GM19463 (cell line): ENCODE measurements around the gene CD81.
"Not testable (repeated sequence)": the region's sequence is repeated elsewhere in the genome, so short reads cannot be mapped to it uniquely, and the experiment has no call there.

ENCODE experiments used
- ATAC-seq: cut with Tn5 transposase; IDR thresholded peaks from one replicate; pipeline ENCODE4 v1.9.1; 2021; ENCODE audit warnings: mild to moderate bottlenecking, moderate library complexity; ENCODE audit not compliant: unreplicated experiment

The CD81 gene, protein sequence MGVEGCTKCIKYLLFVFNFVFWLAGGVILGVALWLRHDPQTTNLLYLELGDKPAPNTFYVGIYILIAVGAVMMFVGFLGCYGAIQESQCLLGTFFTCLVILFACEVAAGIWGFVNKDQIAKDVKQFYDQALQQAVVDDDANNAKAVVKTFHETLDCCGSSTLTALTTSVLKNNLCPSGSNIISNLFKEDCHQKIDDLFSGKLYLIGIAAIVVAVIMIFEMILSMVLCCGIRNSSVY

DNA sequence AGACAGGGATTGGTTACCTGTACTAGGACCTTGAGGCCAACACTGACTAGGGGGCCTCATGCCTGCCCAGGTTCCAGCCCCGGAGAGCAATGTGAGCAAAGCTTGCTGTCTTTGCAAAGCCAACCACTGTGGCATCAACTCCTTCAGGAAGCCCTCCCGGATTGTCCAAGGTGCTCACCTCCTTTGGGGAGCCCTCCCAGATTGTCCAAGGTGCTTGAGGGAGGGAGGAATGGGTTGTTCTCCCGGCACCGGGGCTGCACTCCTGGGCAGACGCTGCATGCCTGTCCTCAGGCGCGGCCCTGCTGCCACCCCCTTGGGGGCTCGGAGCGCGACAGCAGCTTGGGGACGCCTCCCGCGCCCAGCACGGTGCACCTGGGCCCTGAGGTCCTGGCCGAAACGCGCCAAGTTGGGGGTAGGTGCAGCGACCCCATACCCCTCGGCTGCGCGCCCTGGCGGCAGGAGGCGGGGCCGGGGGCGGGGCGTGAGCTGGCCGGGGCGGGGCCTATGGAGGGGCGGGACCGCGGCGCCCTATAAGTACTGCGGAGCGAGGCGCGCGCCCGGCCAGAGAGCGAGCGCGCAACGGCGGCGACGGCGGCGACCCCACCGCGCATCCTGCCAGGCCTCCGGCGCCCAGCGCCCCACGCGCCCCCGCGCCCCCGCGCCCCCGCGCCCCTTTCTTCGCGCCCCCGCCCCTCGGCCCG, at the start of gene CD81:
TSS of gene CD81 (plus strand) at position 560 of the 701 bp plus-strand sequence. CDS start 240 bp downstream, outside the sequence.
- peak; percentile 46 for ATAC-seq

GRCh38 chr11:2328021-2328420, 49.1 kb upstream of the CD81 start:
- ATAC-seq = no peak

GRCh38 chr11:2328656-2329354, 48.3 kb upstream of the CD81 start:
- no peak for ATAC-seq

DNA sequence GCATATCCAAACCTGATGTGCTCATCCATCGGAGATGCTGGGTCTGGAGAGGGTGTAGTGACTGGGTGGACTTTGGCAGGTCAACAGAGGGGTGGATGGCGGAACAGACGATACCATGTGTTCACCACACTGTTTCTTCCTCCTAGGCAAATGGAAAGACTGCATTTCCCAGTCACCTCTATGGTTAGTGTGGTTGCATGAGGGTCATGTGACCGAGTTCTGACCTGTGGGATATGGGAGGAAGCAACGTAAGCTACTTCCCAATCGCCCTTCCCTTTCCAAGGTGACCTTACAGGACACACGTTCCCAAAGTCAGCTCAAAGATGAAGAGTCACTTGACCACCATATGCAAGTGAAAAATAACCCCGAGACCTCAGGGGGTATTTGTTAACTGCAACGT, 47.6 kb upstream of the CD81 start:
- ATAC-seq = no peak

GRCh38 chr11:2330696-2331095, 46.4 kb upstream of the CD81 start:
- no peak for ATAC-seq

- ATAC-seq = no peak
Observed at GRCh38 chr11:2331404-2331803, 45.7 kb upstream of the CD81 start.

- not testable (repeated sequence) for ATAC-seq
Observed at GRCh38 chr11:2332569-2332968, 44.5 kb upstream of the CD81 start.

- not testable (repeated sequence) for ATAC-seq
Observed at GRCh38 chr11:2333486-2334205, 43.5 kb upstream of the CD81 start.

GRCh38 chr11:2335286-2335685, 41.8 kb upstream of the CD81 start:
- not testable (repeated sequence) for ATAC-seq

GRCh38 chr11:2338760-2339159, 38.4 kb upstream of the CD81 start:
- not testable (repeated sequence) for ATAC-seq

- ATAC-seq = no peak
Observed at GRCh38 chr11:2342557-2342956, 34.6 kb upstream of the CD81 start.

DNA sequence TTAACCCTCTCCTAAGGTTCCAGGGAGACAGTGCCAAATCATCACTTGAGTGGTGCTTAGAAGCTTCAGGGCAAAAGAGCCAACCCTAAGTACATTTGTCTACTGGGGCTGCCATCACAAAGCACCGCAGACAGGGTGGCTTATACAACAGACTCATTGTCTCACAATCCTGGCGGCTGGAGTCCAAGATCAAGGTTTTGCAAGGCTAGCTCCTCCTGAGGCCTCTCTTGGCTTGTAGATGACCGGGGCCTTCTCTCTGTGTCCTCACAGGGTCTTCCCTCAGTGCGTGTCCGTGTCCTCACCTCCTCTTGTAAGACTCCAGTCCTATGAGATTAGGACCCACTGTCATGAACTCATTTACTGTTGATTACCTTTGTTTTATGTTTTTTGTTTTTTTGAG, 34.1 kb upstream of the CD81 start:
- ATAC-seq = no peak

DNA sequence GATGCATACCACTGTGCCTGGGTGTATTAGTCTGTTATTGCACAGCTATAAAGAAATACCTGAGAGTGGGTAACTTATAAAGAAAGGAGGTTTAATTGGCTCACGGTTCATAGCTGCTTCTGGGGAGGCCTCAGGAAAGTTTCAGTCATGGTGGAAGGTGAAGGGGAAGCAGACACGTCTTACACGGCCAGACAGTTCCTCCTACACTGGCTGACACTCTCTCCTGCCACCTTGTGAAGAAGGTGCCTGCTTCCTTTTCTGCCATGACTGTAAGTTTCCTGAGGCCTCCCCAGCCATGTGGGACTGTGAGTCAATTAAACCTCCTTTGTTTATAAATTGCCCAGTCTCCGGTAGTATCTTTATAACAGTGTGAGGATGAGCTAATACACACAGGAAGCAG, 33.6 kb upstream of the CD81 start:
- no peak for ATAC-seq

GRCh38 chr11:2345050-2345449, 32.1 kb upstream of the CD81 start:
- no peak for ATAC-seq

DNA sequence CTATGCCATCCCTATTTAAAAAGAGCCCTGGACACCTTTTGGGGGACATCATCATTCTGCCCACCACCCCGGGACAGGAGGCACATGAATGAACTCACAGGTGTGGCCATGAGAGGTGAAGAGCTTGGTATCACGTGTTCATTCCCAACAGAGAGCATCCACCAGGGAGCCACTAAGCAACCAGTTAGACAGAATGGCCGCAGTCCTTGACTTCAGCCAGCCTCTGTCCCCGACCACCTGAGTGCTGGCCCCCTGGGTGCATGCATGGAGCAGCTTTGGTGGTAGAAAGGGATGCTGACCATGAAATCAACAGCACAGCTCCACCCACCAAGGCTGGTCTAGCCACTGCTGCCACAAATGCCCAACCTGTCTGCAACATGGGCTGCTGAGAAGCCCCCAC, 31.1 kb upstream of the CD81 start:
- no peak for ATAC-seq

- ATAC-seq = no peak
Observed at GRCh38 chr11:2346586-2347307, 30.4 kb upstream of the CD81 start.

DNA sequence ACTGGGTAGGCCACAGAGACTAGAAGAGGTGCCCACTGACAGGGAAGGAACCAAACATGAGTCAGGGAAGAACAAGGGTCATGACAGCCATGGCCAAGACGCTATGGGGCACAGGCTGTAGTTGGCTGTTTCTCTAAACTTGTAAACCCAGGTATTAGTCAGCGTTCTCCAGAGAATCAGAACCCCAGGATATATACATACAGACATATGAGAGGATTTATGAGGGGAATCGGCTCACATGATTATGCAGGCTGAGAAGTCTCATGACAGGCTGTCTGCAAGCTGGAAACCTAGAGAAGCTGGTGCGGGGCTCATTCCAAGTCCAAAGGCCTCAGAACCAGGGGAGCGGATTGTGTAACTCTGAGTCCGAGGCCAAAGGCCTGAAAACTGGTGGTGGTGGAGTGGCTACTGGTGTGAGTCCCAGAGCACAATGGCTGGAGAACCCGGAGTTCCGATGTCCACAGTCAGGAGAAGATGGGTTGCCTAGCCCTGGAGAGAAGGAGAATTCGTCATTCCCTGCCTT, 29.7 kb upstream of the CD81 start:
- ATAC-seq = no peak

DNA sequence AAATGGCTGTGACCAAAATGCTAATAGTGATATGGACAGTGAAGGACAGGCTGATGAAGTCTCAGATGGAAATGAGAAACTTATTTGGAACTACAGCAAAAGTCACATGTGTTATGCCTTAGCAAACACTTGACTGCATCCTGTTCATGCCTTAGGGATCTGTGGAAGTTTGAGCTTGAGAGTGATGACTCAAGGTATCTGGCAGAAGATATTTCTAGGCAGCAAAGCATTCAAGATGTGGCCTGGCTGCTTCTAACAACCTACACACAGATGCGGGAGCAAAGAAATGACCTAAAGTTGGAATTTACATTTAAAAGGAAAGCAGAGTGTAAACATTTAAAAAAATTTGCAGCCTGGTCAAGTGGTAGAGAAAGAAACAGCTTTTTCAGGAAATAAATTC, 28.1 kb upstream of the CD81 start:
- no peak for ATAC-seq

DNA sequence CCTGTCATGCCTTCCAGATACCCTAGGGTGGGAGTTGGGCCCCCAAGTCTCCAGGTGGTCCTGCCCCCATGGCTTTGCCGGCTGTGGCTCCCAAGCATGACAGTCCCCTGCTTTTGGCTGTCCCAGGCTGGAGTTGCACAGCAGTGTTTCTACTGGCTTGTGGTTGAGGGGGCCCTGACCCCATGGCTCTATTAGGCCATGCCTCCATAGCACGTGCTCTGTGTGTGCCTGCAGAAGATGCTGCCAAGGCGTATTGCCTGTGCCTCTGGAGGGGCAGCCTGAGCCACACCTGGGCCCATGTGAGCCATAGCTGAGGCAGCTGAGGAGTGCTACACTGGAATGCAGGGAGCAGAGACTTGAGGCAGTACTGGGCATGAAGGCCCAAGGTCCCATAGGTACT, 25.4 kb upstream of the CD81 start:
- ATAC-seq = no peak

DNA sequence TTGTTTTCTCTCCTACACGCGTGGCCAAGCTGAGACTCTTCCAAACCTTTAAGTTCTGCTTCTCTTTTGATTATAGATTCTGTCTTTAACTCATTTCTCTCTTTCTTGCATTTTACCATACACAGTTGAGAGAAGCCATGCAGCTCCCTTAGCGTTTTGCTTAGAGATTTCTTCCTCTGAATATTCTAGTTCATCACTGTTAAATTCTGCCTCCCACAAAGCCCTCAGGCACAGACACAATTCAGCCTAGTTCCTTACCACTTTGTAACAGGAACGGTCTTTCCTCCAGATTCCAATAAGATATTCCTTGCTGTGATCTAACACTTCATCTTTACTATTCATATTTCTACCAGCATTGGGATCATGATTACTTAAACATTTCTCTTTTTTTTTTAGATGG, 24.7 kb upstream of the CD81 start:
- ATAC-seq = no peak
